Suprapubic skin (tissue), 4 donors: ENCODE measurements around the gene MAP1B. TPM values are rescaled to one million over a fixed set of nuclear protein-coding genes. Genes with fewer than 3 reads are reported as not detected.

Experiments
- DNase-seq, 2 donors: peaks; one replicate each; pipeline ENCODE4 v3.0.0-alpha.2; 2019; ENCODE audit warnings: low spot score in 2 of 2
- H3K27ac ChIP-seq: fragments of 200-600 bp; sonication (generic); one replicate; pipeline ENCODE4 v1.5.1; 2019
- H3K27me3 ChIP-seq: fragments of 200-600 bp; sonication (generic); one replicate; pipeline ENCODE4 v1.5.1; 2019
- H3K36me3 ChIP-seq: fragments of 200-600 bp; sonication (generic); one replicate; pipeline ENCODE4 v1.5.1; 2019
- H3K4me1 ChIP-seq: fragments of 200-600 bp; sonication (generic); one replicate; pipeline ENCODE4 v1.5.1; 2019
- H3K4me3 ChIP-seq: fragments of 200-600 bp; sonication (generic); one replicate; pipeline ENCODE4 v1.5.1; 2019; ENCODE audit warnings: mild to moderate bottlenecking
- H3K9me3 ChIP-seq: fragments of 200-600 bp; sonication (generic); one replicate; pipeline ENCODE4 v1.5.1; 2019
- EP300 ChIP-seq: sonication (generic); formaldehyde crosslinking; IDR thresholded peaks from one replicate; pipeline ENCODE4 v1.6.1; 2017; ENCODE audit warnings: antibody characterized with exemption
- POLR2A ChIP-seq, 2 donors: fragments of 450-650 bp; IDR thresholded peaks; one replicate each; pipeline ENCODE4 v1.6.1; 2017; ENCODE audit warnings: antibody characterized with exemption in 2 of 2, mild to moderate bottlenecking in 2 of 2, moderate library complexity in 2 of 2
- POLR2AphosphoS5 ChIP-seq, 3 donors: sonication (generic); formaldehyde crosslinking; IDR thresholded peaks; one replicate each; pipeline ENCODE4 v1.6.1; 2017; ENCODE audit warnings: antibody characterized with exemption in 3 of 3
- WGBS: methylation state at CpG from one replicate; pipeline ENCODE4 v1.1.5; 2018; 5-methylcytosine and 5-hydroxymethylcytosine counted together
- total RNA-seq, 4 donors: library from RNA; depleted of rRNA; stranded (reverse); fragments of >200 nt; gene quantifications; one replicate each; pipeline ENCODE4 v1.1.0, GENCODE V29; 2016
- TF ChIP-seq, protein P1 (sequence below), 2 donors: fragments of 200-600 bp in 1 of 2; fragments of 450-650 bp in 1 of 2; sonication (generic) in 1 of 2; IDR thresholded peaks; one replicate each; pipeline ENCODE4 v1.5.1; 2016 to 2019; ENCODE audit warnings: antibody characterized with exemption in 2 of 2, mild to moderate bottlenecking in 1 of 2, moderate library complexity in 1 of 2

Gene MAP1B
- total RNA-seq, 4 donors from 2014 or later = 38.1 to 172 (median 67.5) TPM

DNA sequence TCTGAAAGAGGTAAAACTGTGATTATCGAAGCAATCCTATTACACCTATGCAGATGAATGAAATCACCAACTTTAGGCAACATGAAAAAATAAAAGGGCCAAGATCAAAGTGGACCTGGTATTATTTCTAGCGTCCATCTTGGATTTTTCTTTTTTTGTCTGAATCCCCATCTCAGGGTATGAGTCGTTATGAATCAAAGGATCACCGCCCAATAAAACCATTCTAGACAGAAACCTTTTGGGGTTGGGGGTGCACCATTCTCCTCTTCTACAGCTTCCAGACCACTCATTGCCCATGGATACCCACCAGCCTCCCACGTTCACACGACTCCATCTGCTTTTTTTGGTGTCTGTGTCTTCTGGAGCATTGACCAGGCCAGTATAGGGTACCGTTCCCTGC is 33.4 kb downstream of the MAP1B start:
- DNase-seq = no peak
- TF ChIP-seq POLR2A (IDR thresholded peaks at IDR 0.05) (no peak), EP300 (no peak)
- TF ChIP-seq, protein P1, sequence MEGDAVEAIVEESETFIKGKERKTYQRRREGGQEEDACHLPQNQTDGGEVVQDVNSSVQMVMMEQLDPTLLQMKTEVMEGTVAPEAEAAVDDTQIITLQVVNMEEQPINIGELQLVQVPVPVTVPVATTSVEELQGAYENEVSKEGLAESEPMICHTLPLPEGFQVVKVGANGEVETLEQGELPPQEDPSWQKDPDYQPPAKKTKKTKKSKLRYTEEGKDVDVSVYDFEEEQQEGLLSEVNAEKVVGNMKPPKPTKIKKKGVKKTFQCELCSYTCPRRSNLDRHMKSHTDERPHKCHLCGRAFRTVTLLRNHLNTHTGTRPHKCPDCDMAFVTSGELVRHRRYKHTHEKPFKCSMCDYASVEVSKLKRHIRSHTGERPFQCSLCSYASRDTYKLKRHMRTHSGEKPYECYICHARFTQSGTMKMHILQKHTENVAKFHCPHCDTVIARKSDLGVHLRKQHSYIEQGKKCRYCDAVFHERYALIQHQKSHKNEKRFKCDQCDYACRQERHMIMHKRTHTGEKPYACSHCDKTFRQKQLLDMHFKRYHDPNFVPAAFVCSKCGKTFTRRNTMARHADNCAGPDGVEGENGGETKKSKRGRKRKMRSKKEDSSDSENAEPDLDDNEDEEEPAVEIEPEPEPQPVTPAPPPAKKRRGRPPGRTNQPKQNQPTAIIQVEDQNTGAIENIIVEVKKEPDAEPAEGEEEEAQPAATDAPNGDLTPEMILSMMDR (IDR thresholded peaks at IDR 0.05) = no peak
- WGBS = 92% methylated on average over 7 of the region's 7 CpGs
- H3K4me3 ChIP-seq = no peak overlapping the region
- no peaks in the 10 kb centered on the region for H3K27me3 ChIP-seq
- H3K4me1 ChIP-seq = peaks cover 30% of the 10 kb centered on the region
- no peak overlapping the region for H3K27ac ChIP-seq
- no peaks in the 10 kb centered on the region for H3K36me3 ChIP-seq
- no peaks in the 10 kb centered on the region for H3K9me3 ChIP-seq

GRCh38 chr5:72141440-72142355 is 34.4 kb downstream of the MAP1B start:
- TF ChIP-seq, protein P1 (IDR thresholded peaks at IDR 0.05) = no peak
- no peak for TF ChIP-seq EP300
- no peak for TF ChIP-seq POLR2AphosphoS5 (IDR thresholded peaks at IDR 0.05)
- TF ChIP-seq POLR2A (IDR thresholded peaks at IDR 0.05) = no peak
- Histone ChIP-seq H3K27me3 (no peaks in the 10 kb centered on the region), H3K36me3 (no peaks in the 10 kb centered on the region), H3K9me3 (no peaks in the 10 kb centered on the region), H3K27ac (peak overlapping the region; percentile 39), H3K4me3 (no peak overlapping the region), H3K4me1 (peaks cover 32% of the 10 kb centered on the region)
- no peak for DNase-seq
- 60% methylated on average over 8 of the region's 8 CpGs for WGBS

- Histone ChIP-seq H3K4me3 (no peak overlapping the region), H3K27ac (no peak overlapping the region), H3K36me3 (no peaks in the 10 kb centered on the region), H3K9me3 (no peaks in the 10 kb centered on the region), H3K4me1 (peaks cover 21% of the 10 kb centered on the region), H3K27me3 (no peaks in the 10 kb centered on the region)
- TF ChIP-seq, protein P1 (IDR thresholded peaks at IDR 0.05) = no peak
- TF ChIP-seq POLR2AphosphoS5 (IDR thresholded peaks at IDR 0.05) (no peak), POLR2A (IDR thresholded peaks at IDR 0.05) (no peak), EP300 (no peak)
- WGBS = 75% methylated on average over 2 of the region's 2 CpGs
- DNase-seq = no peak
Measured at GRCh38 chr5:72144762-72145161, 37.5 kb downstream of the MAP1B start.

GRCh38 chr5:72145348-72145747 is 38.1 kb downstream of the MAP1B start:
- no peak overlapping the region for H3K4me3 ChIP-seq

GRCh38 chr5:72146056-72146455 is 38.8 kb downstream of the MAP1B start:
- Histone ChIP-seq H3K4me1 (peaks cover 33% of the 10 kb centered on the region), H3K9me3 (no peaks in the 10 kb centered on the region), H3K36me3 (no peaks in the 10 kb centered on the region), H3K4me3 (no peak overlapping the region), H3K27ac (no peak overlapping the region), H3K27me3 (no peaks in the 10 kb centered on the region)
- no peak for DNase-seq
- no peak for TF ChIP-seq EP300
- WGBS = 70% methylated on average over 3 of the region's 3 CpGs

More at GRCh38 chr5:72145348-72145747, 38.1 kb downstream of the MAP1B start:
- Histone ChIP-seq H3K27ac (no peak overlapping the region), H3K9me3 (no peaks in the 10 kb centered on the region), H3K27me3 (no peaks in the 10 kb centered on the region), H3K4me1 (peaks cover 26% of the 10 kb centered on the region), H3K36me3 (no peaks in the 10 kb centered on the region)
- no peak for DNase-seq
- WGBS = 25% methylated on average over 1 of the region's 1 CpG
- TF ChIP-seq POLR2AphosphoS5 (IDR thresholded peaks at IDR 0.05) (no peak), POLR2A (IDR thresholded peaks at IDR 0.05) (no peak), EP300 (no peak)
- TF ChIP-seq, protein P1 (IDR thresholded peaks at IDR 0.05) = no peak
